AG10803 (cell line): ENCODE data around the gene WSCD2.

Experiments used
- DNase-seq: peaks from one replicate; pipeline ENCODE4 v3.0.0; 2010; ENCODE audit warnings: low read depth
- H3K4me3 ChIP-seq: 2 replicates; pipeline ENCODE4 v1.5.1; 2011; ENCODE audit warnings: mild to moderate bottlenecking, low read length, control low read depth
- CTCF ChIP-seq: conservative IDR thresholded peaks from 2 replicates; pipeline ENCODE4 v1.5.1; 2011; ENCODE audit warnings: mild to moderate bottlenecking, low read length, control low read depth, inconsistent platforms

WSCD2 gene

GRCh38 chr12:108298761-108299275 lies 169.7 kb downstream of the WSCD2 start:
- no peak for TF ChIP-seq CTCF
- DNase-seq = no peak
- H3K4me3 ChIP-seq = no peak overlapping the region

DNA sequence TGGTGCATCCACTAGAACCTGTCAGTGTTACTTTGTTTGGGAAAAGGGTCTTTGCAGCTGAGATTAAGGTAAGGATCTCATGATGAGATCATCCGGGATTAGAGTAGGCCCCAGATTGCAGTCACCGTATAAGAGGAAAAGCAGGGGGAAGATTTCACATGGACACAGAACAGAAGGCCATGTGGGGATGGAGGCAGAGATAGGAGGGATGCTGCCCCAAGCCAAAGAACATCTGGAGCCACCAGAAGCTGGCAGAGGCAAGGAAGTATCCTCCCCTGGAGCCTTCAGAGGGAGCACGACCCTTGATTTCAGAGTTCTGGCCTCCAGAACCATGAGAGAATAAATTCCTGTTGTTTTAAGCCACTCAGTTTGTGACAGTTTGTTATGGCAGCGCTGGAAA lies 170.4 kb downstream of the WSCD2 start:
- no peak for TF ChIP-seq CTCF
- no peak overlapping the region for H3K4me3 ChIP-seq
- DNase-seq = no peak
